ENCODE measurements around the gene MCM6. TPM values are rescaled to one million over a fixed set of nuclear protein-coding genes. Genes with fewer than 3 reads are reported as not detected.

Gene MCM6
- total RNA-seq, 1 experiment from 2014 or later: 84.8 TPM

- Histone ChIP-seq H3K4me3 (replicated peaks in 1 of 2; ENCODE audit: low read depth in 1 of 2, low read length in 2 of 2) (no peak overlapping the region), H3K36me3 (ENCODE audit: control insufficient read depth in 1 of 2, insufficient read depth in 2 of 2, low read length in 2 of 2) (no peaks in the 10 kb centered on the region), H3K9me2 (ENCODE audit: insufficient read depth) (no peaks in the 10 kb centered on the region), H3K27ac (ENCODE audit: low read depth, low read length) (no peak overlapping the region), H3K4me2 (ENCODE audit: low read length) (no peak overlapping the region), H3K4me1 (ENCODE audit: control insufficient read depth in 1 of 2, insufficient read depth in 2 of 2, low read length in 2 of 2) (no peaks in the 10 kb centered on the region), H3K79me2 (ENCODE audit: insufficient read depth, low read length) (no peaks in the 10 kb centered on the region), H2AFZ (ENCODE audit: low read depth, low read length, poor library complexity, severe bottlenecking) (no peak overlapping the region), H3K9ac (ENCODE audit: low read length) (no peak overlapping the region), H4K20me1 (ENCODE audit: insufficient read depth) (no peaks in the 10 kb centered on the region), H3K27me3 (ENCODE audit: insufficient read depth, low read length) (no peaks in the 10 kb centered on the region), H3K9me3 (ENCODE audit: control insufficient read depth in 1 of 2, insufficient read depth in 1 of 2, low read depth in 1 of 2, low read length in 2 of 2) (no peaks in the 10 kb centered on the region)
- DNase-seq (ENCODE audit: low read depth, low spot score) (peak; percentile 21), ATAC-seq (peak; percentile 95)
- ChIA-PET POLR2A (no interaction called here), CTCF (interaction anchor here (1.2 kb wide), 1 partner anchor 830 kb away, joined by 3 read pairs; no protein-coding TSS in a partner anchor), RAD21 (ENCODE audit: low non-redundant PET in 1 of 2, low total read pairs in 2 of 2, uncharacterized antibody in 2 of 2, unreplicated experiment in 2 of 2) (no interaction called here)
- no peak for TF ChIP-seq EZH2phosphoT487 (IDR thresholded peaks at IDR 0.05; ENCODE audit: borderline replicate concordance)
- peak; percentile 66 to 75 (median 68); a peak in 5 of 6 replicates for TF ChIP-seq CTCF (IDR thresholded peaks at IDR 0.05 in 2 of 3, conservative IDR thresholded peaks at IDR 0.05 in 1 of 3; ENCODE audit: borderline replicate concordance in 1 of 3, insufficient read depth in 1 of 3, low read depth in 2 of 3, low read length in 2 of 3)
- peak; percentile 44; the same call in 1 of the 2 replicates for TF ChIP-seq MAX (IDR thresholded peaks at IDR 0.05)
- peak; percentile 69 for TF ChIP-seq RAD21 (IDR thresholded peaks at IDR 0.05; ENCODE audit: low read depth)
- no peak for TF ChIP-seq POLR2AphosphoS5 (IDR thresholded peaks at IDR 0.05; ENCODE audit: low read depth, low read length)
- no TSS peak for BruUV-seq (replicated peaks)
- intact Hi-C loops (cut with micrococcal nuclease): loop anchor here (10.0 kb wide), 1 partner anchor 566 kb away; no protein-coding TSS in a partner anchor
Observed at GRCh38 chr2:135818937-135819610, 57.2 kb downstream of the MCM6 start.

- H3K27ac ChIP-seq (ENCODE audit: low read depth, low read length): no peak overlapping the region
- H3K4me2 ChIP-seq (ENCODE audit: low read length): no peak overlapping the region
- no peaks in the 10 kb centered on the region for H3K36me3 ChIP-seq (ENCODE audit: control insufficient read depth in 1 of 2, insufficient read depth in 2 of 2, low read length in 2 of 2)
- H2AFZ ChIP-seq (ENCODE audit: low read depth, low read length, poor library complexity, severe bottlenecking): no peak overlapping the region
- H3K9me3 ChIP-seq (ENCODE audit: control insufficient read depth in 1 of 2, insufficient read depth in 1 of 2, low read depth in 1 of 2, low read length in 2 of 2): no peaks in the 10 kb centered on the region
- H3K9ac ChIP-seq (ENCODE audit: low read length): no peak overlapping the region
- no TSS peak for BruUV-seq (replicated peaks)
- CTCF ChIA-PET: interaction anchor here (1.2 kb wide), 1 partner anchor 829 kb away, joined by 3 read pairs; no protein-coding TSS in a partner anchor
- no peaks in the 10 kb centered on the region for H3K9me2 ChIP-seq (ENCODE audit: insufficient read depth)
- DNase-seq (ENCODE audit: low read depth, low spot score) (no peak), ATAC-seq (no peak)
- POLR2A ChIA-PET: no interaction called here
- no peaks in the 10 kb centered on the region for H4K20me1 ChIP-seq (ENCODE audit: insufficient read depth)
- H3K79me2 ChIP-seq (ENCODE audit: insufficient read depth, low read length): no peaks in the 10 kb centered on the region
- H3K4me1 ChIP-seq (ENCODE audit: control insufficient read depth in 1 of 2, insufficient read depth in 2 of 2, low read length in 2 of 2): no peaks in the 10 kb centered on the region
- no peaks in the 10 kb centered on the region for H3K27me3 ChIP-seq (ENCODE audit: insufficient read depth, low read length)
- H3K4me3 ChIP-seq (replicated peaks in 1 of 2; ENCODE audit: low read depth in 1 of 2, low read length in 2 of 2): no peak overlapping the region
- intact Hi-C loops (cut with micrococcal nuclease): loop anchor here (10.0 kb wide), 1 partner anchor 567 kb away; no protein-coding TSS in a partner anchor
- RAD21 ChIA-PET (ENCODE audit: low non-redundant PET in 1 of 2, low total read pairs in 2 of 2, uncharacterized antibody in 2 of 2, unreplicated experiment in 2 of 2): no interaction called here
- TF ChIP-seq EZH2phosphoT487 (IDR thresholded peaks at IDR 0.05; ENCODE audit: borderline replicate concordance): no peak
- TF ChIP-seq POLR2A (IDR thresholded peaks at IDR 0.05; ENCODE audit: borderline replicate concordance, extremely low read depth, insufficient read depth, insufficient read length): no peak
- TF ChIP-seq RAD21 (IDR thresholded peaks at IDR 0.05; ENCODE audit: low read depth): no peak
- no peak for TF ChIP-seq FOSL1 (IDR thresholded peaks at IDR 0.05; ENCODE audit: low read depth)
- TF ChIP-seq CEBPB (IDR thresholded peaks at IDR 0.05; ENCODE audit: low read depth): no peak
- TF ChIP-seq REST (IDR thresholded peaks at IDR 0.05; ENCODE audit: low read depth): no peak
- no peak for TF ChIP-seq SRF (IDR thresholded peaks at IDR 0.05; ENCODE audit: low read depth)
- TF ChIP-seq MAX (IDR thresholded peaks at IDR 0.05): no peak
- TF ChIP-seq CBX3 (IDR thresholded peaks at IDR 0.05; ENCODE audit: low read depth): no peak
- no peak for TF ChIP-seq JUND (IDR thresholded peaks at IDR 0.05)
- no peak for TF ChIP-seq ZNF274 (IDR thresholded peaks at IDR 0.05; ENCODE audit: low read depth, low read length)
- TF ChIP-seq POLR2AphosphoS5 (IDR thresholded peaks at IDR 0.05; ENCODE audit: low read depth, low read length): no peak
Observed at GRCh38 chr2:135817951-135818350, 58.3 kb downstream of the MCM6 start.

Measured in HCT116 (cell line).